PC-3 (cell line): ENCODE results near the gene TBC1D14. TPM values are rescaled to one million over a fixed set of nuclear protein-coding genes. Genes with fewer than 3 reads are reported as not detected.

ENCODE experiments used
- ATAC-seq: fragments of 200-7000 bp; cut with Tn5 transposase; 2 replicates; pipeline ENCODE4 v1.9.1; 2020; ENCODE audit warnings: mild to moderate bottlenecking, moderate library complexity
- BruUV-seq: library from RNA; stranded (reverse); fragments of 400-500 nt; replicated peaks from 2 replicates; lab custom pipeline; 2021; lab: Mats Ljungman, UMichigan
- CTCF ChIA-PET: fragments of 300-600 bp; sonication (Branson Sonifier 250); formaldehyde crosslinking; loops from one replicate; lab custom pipeline; 2022; ENCODE audit warnings: antibody characterized with exemption; lab: Charles Lee
- POLR2A ChIA-PET: fragments of 300-600 bp; sonication (Branson Sonifier 250); formaldehyde crosslinking; loops from one replicate; lab custom pipeline; 2022; ENCODE audit warnings: antibody characterized with exemption; ENCODE audit not compliant: unreplicated experiment; lab: Charles Lee
- DNase-seq: peaks from one replicate; pipeline ENCODE4 v3.0.0-alpha.2; 2015
- H2AFZ ChIP-seq: fragments of 300-600 bp; sonication (generic); 2 replicates; pipeline ENCODE4 v1.6.0; 2016; ENCODE audit warnings: antibody characterized with exemption, low read length
- H3F3A ChIP-seq: fragments of 300-600 bp; sonication (generic); one replicate; pipeline ENCODE4 v1.6.0; 2017; ENCODE audit warnings: antibody characterized with exemption, low read length, control low read depth, mild to moderate bottlenecking; ENCODE audit not compliant: unreplicated experiment
- H3K27ac ChIP-seq: fragments of 300-600 bp; sonication (generic); 2 replicates; pipeline ENCODE4 v1.5.1; 2016; ENCODE audit warnings: mild to moderate bottlenecking, low read length
- H3K27me3 ChIP-seq: fragments of 300-600 bp; sonication (generic); 2 replicates; pipeline ENCODE4 v1.6.1; 2016; ENCODE audit warnings: low read length, mixed read lengths
- H3K36me3 ChIP-seq: fragments of 300-600 bp; sonication (generic); 2 replicates; pipeline ENCODE4 v1.6.1; 2016; ENCODE audit warnings: low read depth, mixed run types, low read length, mixed read lengths
- H3K4me1 ChIP-seq: fragments of 300-600 bp; sonication (generic); 2 replicates; pipeline ENCODE4 v1.5.1; 2016; ENCODE audit warnings: low read length; ENCODE audit not compliant: insufficient read depth
- H3K4me2 ChIP-seq: fragments of 300-600 bp; sonication (generic); 2 replicates; pipeline ENCODE4 v1.6.0; 2016; ENCODE audit warnings: low read length
- H3K4me3 ChIP-seq: fragments of 300-600 bp; sonication (generic); 2 replicates; pipeline ENCODE4 v1.5.1; 2016; ENCODE audit warnings: mild to moderate bottlenecking, low read length, mixed read lengths
- H3K79me2 ChIP-seq: fragments of 300-600 bp; sonication (generic); 2 replicates; pipeline ENCODE4 v1.6.1; 2017; ENCODE audit warnings: low read length, mixed read lengths
- H3K9ac ChIP-seq: fragments of 300-600 bp; sonication (generic); 2 replicates; pipeline ENCODE4 v1.6.0; 2016; ENCODE audit warnings: mild to moderate bottlenecking, low read length
- H3K9me2 ChIP-seq: fragments of 300-600 bp; sonication (generic); replicated peaks from 2 replicates; pipeline ENCODE4 v1.6.1; 2016; ENCODE audit warnings: mixed run types, low read length, mixed read lengths
- H3K9me3 ChIP-seq: fragments of 300-600 bp; sonication (generic); 2 replicates; pipeline ENCODE4 v1.6.1; 2016; ENCODE audit warnings: low read length, mixed read lengths
- H4K20me1 ChIP-seq: fragments of 300-600 bp; sonication (generic); 2 replicates; pipeline ENCODE4 v1.6.1; 2016; ENCODE audit warnings: low read length, mixed read lengths
- CTCF ChIP-seq: fragments of 300-600 bp; sonication (generic); conservative IDR thresholded peaks from 2 replicates; pipeline ENCODE4 v1.5.1; 2017; ENCODE audit warnings: antibody characterized with exemption, low read depth, mild to moderate bottlenecking, low read length
- EZH2 ChIP-seq: fragments of 300-600 bp; sonication (generic); IDR thresholded peaks from one replicate; pipeline ENCODE4 v1.6.1; 2017; ENCODE audit warnings: antibody characterized with exemption, mild to moderate bottlenecking, low read length; ENCODE audit not compliant: unreplicated experiment
- EZH2phosphoT487 ChIP-seq: fragments of 300-600 bp; sonication (generic); IDR thresholded peaks from 2 replicates; pipeline ENCODE4 v1.6.1; 2018; ENCODE audit warnings: mild to moderate bottlenecking, antibody characterized with exemption, low read length, borderline replicate concordance
- intact Hi-C: fragments of 100-400 bp; cut with micrococcal nuclease; formaldehyde crosslinking; loops from 2 replicates; pipeline ENCODE4 v1.9.0; 2023
- total RNA-seq: library from RNA; depleted of rRNA; stranded (reverse); fragments of >200 nt; gene quantifications from 2 replicates; pipeline ENCODE4 v1.2.3, GENCODE V29; 2014

The TBC1D14 gene
- total RNA-seq, 1 experiment from 2014 or later: 33.0 TPM

- Histone ChIP-seq H4K20me1 (peaks cover 41% of the 10 kb centered on the region), H3K79me2 (peaks cover 51% of the 10 kb centered on the region), H3K27me3 (no peaks in the 10 kb centered on the region), H3K27ac (no peak overlapping the region), H3K9me2 (no peaks in the 10 kb centered on the region), H2AFZ (no peak overlapping the region), H3F3A (no peaks in the 10 kb centered on the region), H3K9me3 (no peaks in the 10 kb centered on the region), H3K36me3 (peaks cover 58% of the 10 kb centered on the region), H3K4me1 (peaks cover 12% of the 10 kb centered on the region; the same call in 1 of the 2 replicates), H3K4me2 (no peak overlapping the region), H3K4me3 (no peak overlapping the region), H3K9ac (no peak overlapping the region)
- CTCF ChIA-PET: no interaction called here
- TF ChIP-seq EZH2 (no peak), EZH2phosphoT487 (no peak), CTCF (no peak)
- ATAC-seq (no peak), DNase-seq (no peak)
- POLR2A ChIA-PET: no interaction called here
- intact Hi-C loops: no loop called here
- no TSS peak for BruUV-seq
These were observed 153.7 kb downstream of the TBC1D14 start for GRCh38 chr4:7063362-7063761.

GRCh38 chr4:7066006-7066405 lies 156.4 kb downstream of the TBC1D14 start:
- Histone ChIP-seq H3K27ac (no peak overlapping the region), H3K4me1 (peaks cover 17% of the 10 kb centered on the region; the same call in 1 of the 2 replicates), H2AFZ (no peak overlapping the region), H3K4me2 (peak overlapping the region; percentile 95), H3K9ac (peak overlapping the region; percentile 98; the same call in 1 of the 2 replicates), H3K9me2 (no peaks in the 10 kb centered on the region), H3K4me3 (peak overlapping the region; percentile 96), H3F3A (no peaks in the 10 kb centered on the region), H3K36me3 (peaks cover 35% of the 10 kb centered on the region), H4K20me1 (peaks cover 41% of the 10 kb centered on the region), H3K79me2 (peaks cover 52% of the 10 kb centered on the region), H3K27me3 (no peaks in the 10 kb centered on the region), H3K9me3 (no peaks in the 10 kb centered on the region)
- ChIA-PET CTCF (no interaction called here), POLR2A (interaction anchor here (0.5 kb wide), 1 partner anchor 157 kb away, joined by 3 read pairs; the partner anchor contains the start of gene TBC1D14)
- BruUV-seq: no TSS peak
- ATAC-seq (no peak), DNase-seq (no peak)
- intact Hi-C loops: loop anchor here (5.0 kb wide), 1 partner anchor 79 kb away; no protein-coding TSS in a partner anchor
- TF ChIP-seq EZH2 (no peak), EZH2phosphoT487 (no peak), CTCF (no peak)

GRCh38 chr4:7066493-7066892 lies 156.9 kb downstream of the TBC1D14 start:
- Histone ChIP-seq H3K9me3 (no peaks in the 10 kb centered on the region), H3K4me1 (peaks cover 17% of the 10 kb centered on the region; the same call in 1 of the 2 replicates), H3K27ac (no peak overlapping the region), H4K20me1 (peaks cover 41% of the 10 kb centered on the region), H3F3A (no peaks in the 10 kb centered on the region), H3K9me2 (no peaks in the 10 kb centered on the region), H3K9ac (peak overlapping the region; percentile 98), H3K27me3 (no peaks in the 10 kb centered on the region), H3K4me3 (peak overlapping the region; percentile 96), H3K79me2 (peaks cover 52% of the 10 kb centered on the region), H3K36me3 (peaks cover 31% of the 10 kb centered on the region), H3K4me2 (peak overlapping the region; percentile 95), H2AFZ (no peak overlapping the region)
- DNase-seq: no peak
- CTCF ChIA-PET: no interaction called here
- POLR2A ChIA-PET: interaction anchor here (0.5 kb wide), 1 partner anchor 157 kb away, joined by 3 read pairs; the partner anchor contains the start of gene TBC1D14
- ATAC-seq: no peak
- intact Hi-C loops: loop anchor here (5.0 kb wide), 1 partner anchor 79 kb away; no protein-coding TSS in a partner anchor
- TF ChIP-seq EZH2 (no peak), EZH2phosphoT487 (no peak), CTCF (no peak)
- BruUV-seq: no TSS peak
